ENCODE results near the gene NTRK1. TPM values are rescaled to one million over a fixed set of nuclear protein-coding genes. Genes with fewer than 3 reads are reported as not detected.
A peak's percentile ranks its signal among the peaks of the same experiment; 100 is the strongest.

Gene NTRK1
- 0.52 TPM for total RNA-seq

- Histone ChIP-seq H3K9ac (ENCODE audit: low read depth in 1 of 3, low read length in 3 of 3) (peak within 1 kb of the TSS in 1 of 3 donors; percentile 72), H3K4me1 (ENCODE audit: control insufficient read depth in 3 of 3, insufficient read depth in 3 of 3, low read length in 3 of 3) (peaks cover 17 to 20% (median 20%) of the 10 kb centered on the region in 3 donors), H3K36me3 (ENCODE audit: control insufficient read depth in 3 of 3, insufficient read depth in 3 of 3, low read length in 3 of 3) (no peaks in the 10 kb centered on the region), H3K4me3 (ENCODE audit: low read length in 3 of 3) (peak within 1 kb of the TSS; percentile 43 to 58 (median 54)), H3K9me3 (ENCODE audit: control insufficient read depth in 3 of 3, low read length in 3 of 3) (no peaks in the 10 kb centered on the region), H3K27me3 (ENCODE audit: control insufficient read depth in 3 of 3, insufficient read depth in 3 of 3, low read length in 3 of 3) (peaks cover 64 to 84% (median 72%) of the 10 kb centered on the region in 3 donors), H3K27ac (ENCODE audit: low read depth, low read length) (no peak within 1 kb of the TSS)
These were observed at the start of gene NTRK1 for GRCh38 chr1:156860628-156861423. Gene NTRK1, plus strand, starts transcription at chr1:156860865. Its CDS starts 70 bp downstream, at chr1:156860935.

- Histone ChIP-seq H3K9me3 (ENCODE audit: control insufficient read depth in 3 of 3, low read length in 3 of 3) (no peaks in the 10 kb centered on the region), H3K9ac (ENCODE audit: low read depth in 1 of 3, low read length in 3 of 3) (no peak overlapping the region), H3K27ac (ENCODE audit: low read depth, low read length) (no peak overlapping the region), H3K27me3 (ENCODE audit: control insufficient read depth in 3 of 3, insufficient read depth in 3 of 3, low read length in 3 of 3) (peaks cover 6 to 15% (median 6%) of the 10 kb centered on the region in 3 donors), H3K4me1 (ENCODE audit: control insufficient read depth in 3 of 3, insufficient read depth in 3 of 3, low read length in 3 of 3) (peaks cover 26 to 30% (median 30%) of the 10 kb centered on the region in 3 donors), H3K4me3 (ENCODE audit: low read length in 3 of 3) (no peak overlapping the region), H3K36me3 (ENCODE audit: control insufficient read depth in 3 of 3, insufficient read depth in 3 of 3, low read length in 3 of 3) (no peaks in the 10 kb centered on the region)
These were observed 49.5 kb upstream of the NTRK1 start for GRCh38 chr1:156811168-156811567.

- Histone ChIP-seq H3K9me3 (ENCODE audit: control insufficient read depth in 3 of 3, low read length in 3 of 3) (no peaks in the 10 kb centered on the region), H3K4me1 (ENCODE audit: control insufficient read depth in 3 of 3, insufficient read depth in 3 of 3, low read length in 3 of 3) (peaks cover 21 to 26% (median 23%) of the 10 kb centered on the region in 3 donors), H3K27ac (ENCODE audit: low read depth, low read length) (no peak overlapping the region), H3K9ac (ENCODE audit: low read depth in 1 of 3, low read length in 3 of 3) (no peak overlapping the region), H3K36me3 (ENCODE audit: control insufficient read depth in 3 of 3, insufficient read depth in 3 of 3, low read length in 3 of 3) (no peaks in the 10 kb centered on the region), H3K27me3 (ENCODE audit: control insufficient read depth in 3 of 3, insufficient read depth in 3 of 3, low read length in 3 of 3) (peaks cover 6 to 15% (median 10%) of the 10 kb centered on the region in 3 donors), H3K4me3 (ENCODE audit: low read length in 3 of 3) (no peak overlapping the region)
These were observed 48.2 kb upstream of the NTRK1 start for GRCh38 chr1:156812293-156812990.

GRCh38 chr1:156813298-156813697 lies 47.4 kb upstream of the NTRK1 start:
- peak overlapping the region; percentile 38 to 72 (median 43) for H3K9ac ChIP-seq (ENCODE audit: low read depth in 1 of 3, low read length in 3 of 3)
- no peak overlapping the region for H3K27ac ChIP-seq (ENCODE audit: low read depth, low read length)
- peaks cover 6 to 15% (median 10%) of the 10 kb centered on the region in 3 donors for H3K27me3 ChIP-seq (ENCODE audit: control insufficient read depth in 3 of 3, insufficient read depth in 3 of 3, low read length in 3 of 3)
- peaks cover 18 to 26% (median 23%) of the 10 kb centered on the region in 3 donors for H3K4me1 ChIP-seq (ENCODE audit: control insufficient read depth in 3 of 3, insufficient read depth in 3 of 3, low read length in 3 of 3)
- H3K4me3 ChIP-seq (ENCODE audit: low read length in 3 of 3), result peak overlapping the region; percentile 52 to 72 (median 54)
- no peaks in the 10 kb centered on the region for H3K9me3 ChIP-seq (ENCODE audit: control insufficient read depth in 3 of 3, low read length in 3 of 3)
- H3K36me3 ChIP-seq (ENCODE audit: control insufficient read depth in 3 of 3, insufficient read depth in 3 of 3, low read length in 3 of 3), result no peaks in the 10 kb centered on the region

GRCh38 chr1:156813750-156814570 lies 46.7 kb upstream of the NTRK1 start:
- no peaks in the 10 kb centered on the region for H3K9me3 ChIP-seq (ENCODE audit: control insufficient read depth in 3 of 3, low read length in 3 of 3)
- peaks cover 18 to 26% (median 23%) of the 10 kb centered on the region in 3 donors for H3K4me1 ChIP-seq (ENCODE audit: control insufficient read depth in 3 of 3, insufficient read depth in 3 of 3, low read length in 3 of 3)
- no peaks in the 10 kb centered on the region for H3K36me3 ChIP-seq (ENCODE audit: control insufficient read depth in 3 of 3, insufficient read depth in 3 of 3, low read length in 3 of 3)
- H3K9ac ChIP-seq (ENCODE audit: low read depth in 1 of 3, low read length in 3 of 3), result peak overlapping the region; percentile 38 to 72 (median 43)
- peak overlapping the region; percentile 52 to 72 (median 54) for H3K4me3 ChIP-seq (ENCODE audit: low read length in 3 of 3)
- no peak overlapping the region for H3K27ac ChIP-seq (ENCODE audit: low read depth, low read length)
- H3K27me3 ChIP-seq (ENCODE audit: control insufficient read depth in 3 of 3, insufficient read depth in 3 of 3, low read length in 3 of 3), result peaks cover 6 to 15% (median 10%) of the 10 kb centered on the region in 3 donors

- peaks cover 6 to 15% (median 7%) of the 10 kb centered on the region in 3 donors for H3K27me3 ChIP-seq (ENCODE audit: control insufficient read depth in 3 of 3, insufficient read depth in 3 of 3, low read length in 3 of 3)
- peak overlapping the region in 1 of 3 donors; percentile 52 for H3K4me3 ChIP-seq (ENCODE audit: low read length in 3 of 3)
- H3K27ac ChIP-seq (ENCODE audit: low read depth, low read length), result peak overlapping the region; percentile 70
- H3K36me3 ChIP-seq (ENCODE audit: control insufficient read depth in 3 of 3, insufficient read depth in 3 of 3, low read length in 3 of 3), result no peaks in the 10 kb centered on the region
- peaks cover 18 to 26% (median 23%) of the 10 kb centered on the region in 3 donors for H3K4me1 ChIP-seq (ENCODE audit: control insufficient read depth in 3 of 3, insufficient read depth in 3 of 3, low read length in 3 of 3)
- H3K9me3 ChIP-seq (ENCODE audit: control insufficient read depth in 3 of 3, low read length in 3 of 3), result no peaks in the 10 kb centered on the region
- peak overlapping the region in 2 of 3 donors; percentile 38 to 72 for H3K9ac ChIP-seq (ENCODE audit: low read depth in 1 of 3, low read length in 3 of 3)
These were observed 45.9 kb upstream of the NTRK1 start for GRCh38 chr1:156814571-156815260.

GRCh38 chr1:156815307-156815826 lies 45.3 kb upstream of the NTRK1 start:
- H3K27ac ChIP-seq (ENCODE audit: low read depth, low read length), result peak overlapping the region; percentile 70
- no peaks in the 10 kb centered on the region for H3K36me3 ChIP-seq (ENCODE audit: control insufficient read depth in 3 of 3, insufficient read depth in 3 of 3, low read length in 3 of 3)
- H3K9ac ChIP-seq (ENCODE audit: low read depth in 1 of 3, low read length in 3 of 3), result peak overlapping the region; percentile 43 to 59 (median 54)
- H3K27me3 ChIP-seq (ENCODE audit: control insufficient read depth in 3 of 3, insufficient read depth in 3 of 3, low read length in 3 of 3), result peaks cover 6 to 15% (median 7%) of the 10 kb centered on the region in 3 donors
- H3K4me1 ChIP-seq (ENCODE audit: control insufficient read depth in 3 of 3, insufficient read depth in 3 of 3, low read length in 3 of 3), result peaks cover 18 to 26% (median 23%) of the 10 kb centered on the region in 3 donors
- H3K9me3 ChIP-seq (ENCODE audit: control insufficient read depth in 3 of 3, low read length in 3 of 3), result no peaks in the 10 kb centered on the region
- H3K4me3 ChIP-seq (ENCODE audit: low read length in 3 of 3), result peak overlapping the region; percentile 32 to 65 (median 54)

- Histone ChIP-seq H3K27ac (ENCODE audit: low read depth, low read length) (peak overlapping the region; percentile 70), H3K27me3 (ENCODE audit: control insufficient read depth in 3 of 3, insufficient read depth in 3 of 3, low read length in 3 of 3) (peaks cover 6 to 15% (median 7%) of the 10 kb centered on the region in 3 donors), H3K9ac (ENCODE audit: low read depth in 1 of 3, low read length in 3 of 3) (peak overlapping the region; percentile 40 to 59 (median 54)), H3K9me3 (ENCODE audit: control insufficient read depth in 3 of 3, low read length in 3 of 3) (no peaks in the 10 kb centered on the region), H3K36me3 (ENCODE audit: control insufficient read depth in 3 of 3, insufficient read depth in 3 of 3, low read length in 3 of 3) (no peaks in the 10 kb centered on the region), H3K4me3 (ENCODE audit: low read length in 3 of 3) (peak overlapping the region; percentile 32 to 65 (median 54)), H3K4me1 (ENCODE audit: control insufficient read depth in 3 of 3, insufficient read depth in 3 of 3, low read length in 3 of 3) (peaks cover 18 to 26% (median 23%) of the 10 kb centered on the region in 3 donors)
These were observed 44.7 kb upstream of the NTRK1 start for GRCh38 chr1:156815961-156816422.

All from skeletal muscle tissue (tissue), 4 donors.